Body of pancreas (tissue), 4 donors: ENCODE results near the gene ZNF181.

Experiments
- CTCF ChIP-seq, 7 experiments: fragments of 450-650 bp in 4 of 7; fragments of 200-600 bp in 3 of 7; sonication (generic) in 3 of 7; IDR thresholded peaks; one replicate each; pipeline ENCODE4 v1.5.1; 2016 to 2019; ENCODE audit warnings: antibody characterized with exemption in 7 of 7
- POLR2A ChIP-seq, 3 donors: fragments of 450-650 bp; IDR thresholded peaks; one replicate each; pipeline ENCODE4 v1.6.1; 2016; ENCODE audit warnings: antibody characterized with exemption in 3 of 3, mild to moderate bottlenecking in 2 of 3

GRCh38 chr19:34732612-34733211 is 1.3 kb upstream of the ZNF181 start:
- no peak for TF ChIP-seq CTCF (IDR thresholded peaks at IDR 0.05)
- no peak for TF ChIP-seq POLR2A (IDR thresholded peaks at IDR 0.05)
